Endothelial cell of umbilical vein (primary cell): Measurements from ENCODE around the gene TOM1. TPM values are rescaled to one million over a fixed set of nuclear protein-coding genes. Genes with fewer than 3 reads are reported as not detected.

Source experiments
- BruUV-seq: library from RNA; stranded (reverse); fragments of 400-500 nt; replicated peaks from 2 replicates; lab custom pipeline; 2021; lab: Mats Ljungman, UMichigan
- CTCF ChIA-PET: fragments of 300-600, 350-600 bp; sonication (Branson Sonifier 250); formaldehyde crosslinking; loops from one replicate; lab custom pipeline; 2021; ENCODE audit warnings: antibody characterized with exemption, inconsistent platforms; lab: Charles Lee
- POLR2A ChIA-PET: fragments of 300-600, 350-600 bp; sonication (Branson Sonifier 250); formaldehyde crosslinking; loops from one replicate; lab custom pipeline; 2021; ENCODE audit warnings: antibody characterized with exemption, inconsistent platforms; lab: Charles Lee
- DNase-seq: peaks from one replicate; pipeline ENCODE4 v3.0.0-alpha.2; 2011; ENCODE audit warnings: low read depth, low spot score
- FAIRE-seq: peaks from 2 replicates; lab custom pipeline; 2011; peaks lifted over from hg19 to GRCh38; lab: Jason Lieb, UNC
- H2AFZ ChIP-seq: 2 replicates; pipeline ENCODE4 v1.6.0; 2012; ENCODE audit warnings: low read depth, low read length, control low read depth, inconsistent platforms
- H3K27ac ChIP-seq: 2 replicates; pipeline ENCODE4 v1.5.1; 2011; ENCODE audit warnings: low read depth, mild to moderate bottlenecking, control low read depth, low read length, moderate library complexity; ENCODE audit not compliant: insufficient read depth
- H3K27me3 ChIP-seq, 2 experiments: 2 replicates each; pipeline versions ENCODE4 v1.6.0 to v1.6.1; 2011; ENCODE audit warnings: low read length in 2 of 2, mixed read lengths in 1 of 2; ENCODE audit not compliant: control insufficient read depth in 2 of 2, insufficient read depth in 2 of 2
- H3K36me3 ChIP-seq, 2 experiments: 2 replicates in 1 of 2; 3 replicates in 1 of 2; pipeline ENCODE4 v1.5.1; 2011; ENCODE audit warnings: low read length in 2 of 2, mild to moderate bottlenecking in 1 of 2, moderate library complexity in 1 of 2; ENCODE audit not compliant: control insufficient read depth in 2 of 2, insufficient read depth in 2 of 2; ENCODE audit errors: extremely low read depth in 1 of 2
- H3K4me1 ChIP-seq: 3 replicates; pipeline ENCODE4 v1.5.1; 2011; ENCODE audit warnings: mild to moderate bottlenecking, low read length; ENCODE audit not compliant: control insufficient read depth, insufficient read depth; ENCODE audit errors: extremely low read depth
- H3K4me2 ChIP-seq: 2 replicates; pipeline ENCODE4 v1.6.1; 2011; ENCODE audit warnings: low read length, control low read depth, mixed read lengths; ENCODE audit not compliant: insufficient read depth
- H3K4me3 ChIP-seq, 3 experiments: fragments of 200-600 bp in 1 of 3; sonication (generic), shearing (Covaris generic) in 1 of 3; replicated peaks in 1 of 3; 2 replicates each; pipeline ENCODE4 v1.5.1; 2011 to 2016; ENCODE audit warnings: control low read depth in 3 of 3, low read length in 3 of 3, mild to moderate bottlenecking in 2 of 3, inconsistent platforms in 1 of 3, low read depth in 1 of 3, moderate library complexity in 1 of 3; ENCODE audit not compliant: insufficient read depth in 1 of 3
- H3K79me2 ChIP-seq: 2 replicates; pipeline ENCODE4 v1.6.0; 2012; ENCODE audit warnings: low read length, inconsistent platforms; ENCODE audit not compliant: control insufficient read depth, insufficient read depth
- H3K9ac ChIP-seq: replicated peaks from 2 replicates; pipeline ENCODE3; 2011; ENCODE audit warnings: low read length, control low read depth; ENCODE audit not compliant: insufficient read depth; ENCODE audit errors: extremely low read depth
- H3K9me1 ChIP-seq: replicated peaks from 3 replicates; pipeline ENCODE4 v1.6.0; 2011; ENCODE audit warnings: mild to moderate bottlenecking, low read length; ENCODE audit not compliant: control insufficient read depth, insufficient read depth; ENCODE audit errors: extremely low read depth
- H3K9me3 ChIP-seq: replicated peaks from 2 replicates; pipeline ENCODE4 v1.5.1; 2012; ENCODE audit warnings: low read length, inconsistent platforms; ENCODE audit not compliant: control insufficient read depth, insufficient read depth
- H4K20me1 ChIP-seq: replicated peaks from 2 replicates; pipeline ENCODE3; 2011; ENCODE audit warnings: mild to moderate bottlenecking, low read length; ENCODE audit not compliant: control insufficient read depth, insufficient read depth; ENCODE audit errors: extremely low read depth
- CTCF ChIP-seq, 2 donors: IDR thresholded peaks; 1 replicate in 1 of 2; 2 replicates in 1 of 2; pipeline ENCODE4 v1.5.1; 2011; ENCODE audit warnings: low read length in 2 of 2, mild to moderate bottlenecking in 2 of 2, moderate library complexity in 2 of 2, control low read depth in 1 of 2, inconsistent platforms in 1 of 2, low read depth in 1 of 2; ENCODE audit not compliant: insufficient read depth in 1 of 2; ENCODE audit errors: extremely low read depth in 1 of 2
- EZH2 ChIP-seq: IDR thresholded peaks from 2 replicates; pipeline ENCODE4 v1.6.1; 2012; ENCODE audit warnings: borderline replicate concordance, low read depth, mild to moderate bottlenecking, moderate library complexity, low read length, inconsistent platforms; ENCODE audit not compliant: severe bottlenecking
- FOS ChIP-seq: IDR thresholded peaks from 2 replicates; pipeline ENCODE4 v1.6.1; 2011; ENCODE audit warnings: mild to moderate bottlenecking, low read length, moderate library complexity, borderline replicate concordance; ENCODE audit not compliant: insufficient read depth
- GATA2 ChIP-seq: IDR thresholded peaks from 2 replicates; pipeline ENCODE4 v1.7.0; 2011; ENCODE audit warnings: low read depth, mild to moderate bottlenecking, moderate library complexity, mixed read lengths, low read length; ENCODE audit not compliant: insufficient read length, insufficient read depth
- JUN ChIP-seq: IDR thresholded peaks from 2 replicates; pipeline ENCODE4 v1.6.1; 2011; ENCODE audit warnings: borderline replicate concordance, low read depth; ENCODE audit not compliant: insufficient read length, insufficient read depth
- MAX ChIP-seq: IDR thresholded peaks from 2 replicates; pipeline ENCODE4 v1.6.1; 2011; ENCODE audit not compliant: insufficient read depth, insufficient read length
- MYC ChIP-seq: IDR thresholded peaks from one replicate; pipeline ENCODE4 v1.6.1; 2011; ENCODE audit warnings: mild to moderate bottlenecking, low read depth, low read length
- POLR2A ChIP-seq: IDR thresholded peaks from 2 replicates; pipeline ENCODE4 v1.6.1; 2012; ENCODE audit warnings: low read depth, mild to moderate bottlenecking, control low read depth, low read length
- POLR2AphosphoS5 ChIP-seq: IDR thresholded peaks from 2 replicates; pipeline ENCODE4 v1.6.1; 2012; ENCODE audit warnings: low read depth, mild to moderate bottlenecking, control low read depth, low read length, moderate library complexity; ENCODE audit not compliant: insufficient read depth
- dilution Hi-C: fragments of 300-500 bp; cut with MboI; formaldehyde crosslinking; loops from one replicate; pipeline ENCODE4 v1.15.0; 2019; ENCODE audit warnings: low sequenced_read_pairs; ENCODE audit not compliant: extremely low pct_ligation_motif_present
- intact Hi-C: fragments of 100-400 bp; cut with micrococcal nuclease; formaldehyde crosslinking; loops from one replicate; pipeline ENCODE4 v1.10.0; 2022
- polyA plus RNA-seq, 4 experiments: library from polyadenylated mRNA; depleted of rRNA in 3 of 4; stranded (reverse) in 3 of 4; unstranded in 1 of 4; fragments of >200 nt; gene quantifications; 2 replicates each; pipeline versions ENCODE4 v1.2.1 to v1.2.3, GENCODE V29; 2011 to 2012; ENCODE audit warnings: missing spikeins in 1 of 4
- total RNA-seq: library from RNA; stranded (reverse); gene quantifications from 2 replicates; pipeline ENCODE4 v1.2.3, GENCODE V29; 2021

Gene TOM1
- total and polyA plus RNA-seq, 2 donors (not counting 3 experiments of a cell fraction or from before 2014, with no cell fraction given) = 36.4 to 74.4 TPM

GRCh38 chr22:35386670-35387288, 87.1 kb downstream of the TOM1 start:
- Histone ChIP-seq H4K20me1 (no peaks in the 10 kb centered on the region), H3K9ac (no peak overlapping the region), H3K27me3 (no peaks in the 10 kb centered on the region), H3K79me2 (peaks cover 7% of the 10 kb centered on the region), H3K4me3 (no peak overlapping the region), H3K4me1 (peaks cover 4% of the 10 kb centered on the region), H3K36me3 (peaks cover 5 to 32% of the 10 kb centered on the region in 2 experiments), H3K9me3 (no peaks in the 10 kb centered on the region), H3K4me2 (no peak overlapping the region), H3K27ac (no peak overlapping the region), H3K9me1 (no peaks in the 10 kb centered on the region), H2AFZ (no peak overlapping the region)
- no TSS peak for BruUV-seq
- FAIRE-seq (no peak), DNase-seq (no peak)
- intact Hi-C loops (no loop called here), dilution Hi-C loops (no loop called here)
- ChIA-PET POLR2A (no interaction called here), CTCF (no interaction called here)
- TF ChIP-seq GATA2 (no peak), JUN (no peak), MYC (no peak), MAX (no peak), POLR2A (no peak), FOS (no peak), EZH2 (no peak), POLR2AphosphoS5 (no peak), CTCF (IDR thresholded peaks at IDR 0.05; ENCODE audit: extremely low read depth in 1 of 2, insufficient read depth in 1 of 2, low read depth in 1 of 2, low read length in 2 of 2) (no peak)
